Measurements from ENCODE around the gene CLCN3. TPM values are rescaled to one million over a fixed set of nuclear protein-coding genes. Genes with fewer than 3 reads are reported as not detected.

The CLCN3 gene
- total RNA-seq, 1 donor from 2014 or later = 44.8 TPM

DNA sequence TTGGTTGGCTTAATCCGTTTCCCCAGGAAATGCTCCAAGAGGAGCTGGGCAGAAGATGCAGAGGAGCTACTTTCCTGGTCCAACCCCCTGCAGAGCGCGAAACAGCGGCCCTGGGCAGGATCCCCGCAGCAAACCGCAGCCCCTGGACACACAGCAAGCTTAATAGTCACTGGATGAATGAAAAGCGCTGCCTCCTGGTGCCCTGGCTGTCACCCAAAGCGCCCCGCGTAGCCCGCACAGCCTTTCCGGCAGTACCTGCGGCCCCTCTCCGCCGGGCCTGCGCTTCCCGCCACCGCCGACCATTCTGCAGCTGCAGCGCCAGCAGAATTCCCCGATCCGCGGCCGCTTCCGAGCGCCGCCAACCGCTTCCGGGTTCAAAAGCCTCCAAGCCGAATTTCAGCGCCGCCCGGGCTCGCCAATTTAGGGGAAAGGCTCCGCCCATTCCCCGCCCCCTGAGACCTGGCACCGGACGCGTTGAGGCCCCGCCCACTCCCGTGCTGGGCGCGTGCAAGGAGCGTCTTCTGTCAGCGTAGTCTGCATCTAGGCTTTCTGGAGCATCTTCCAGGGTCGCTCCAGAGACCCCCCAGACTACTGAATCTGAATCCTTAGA is 137.3 kb downstream of the CLCN3 start, which contains the start of gene HPF1:
Gene HPF1, minus strand, starts transcription at position 370 of the 610 bp plus-strand sequence. Its CDS starts 67 bp downstream, at position 303.
- H3K4me3 ChIP-seq = peak within 1 kb of the TSS; percentile 62
- H3K27ac ChIP-seq = peak within 1 kb of the TSS; percentile 84
- H3K9me3 Mint-ChIP-seq = no peaks in the 10 kb centered on the region
- peak; percentile 99 for DNase-seq (ENCODE audit: low spot score)
- peaks cover 7% of the 10 kb centered on the region for H3K27me3 ChIP-seq
- H3K27me3 Mint-ChIP-seq (ENCODE audit: insufficient read depth, low read depth) = peaks cover 2% of the 10 kb centered on the region
- H4K20me1 ChIP-seq (ENCODE audit: low read depth) = no peaks in the 10 kb centered on the region
- peak within 1 kb of the TSS; percentile 92 for H3K4me2 ChIP-seq
- H3K9me3 ChIP-seq (ENCODE audit: low read depth) = no peaks in the 10 kb centered on the region
- H3K4me1 Mint-ChIP-seq = peaks cover 18% of the 10 kb centered on the region
- H3K79me2 ChIP-seq (ENCODE audit: low read depth) = peaks cover 36% of the 10 kb centered on the region
- H3K4me3 Mint-ChIP-seq = peak within 1 kb of the TSS; percentile 91
- H3K4me1 ChIP-seq = peaks cover 9% of the 10 kb centered on the region
- H2AFZ ChIP-seq (replicated peaks) = peak within 1 kb of the TSS; percentile 51
- H3K9ac ChIP-seq = peak within 1 kb of the TSS; percentile 61
- peak within 1 kb of the TSS; percentile 14 for H3K27ac Mint-ChIP-seq
- H3K36me3 Mint-ChIP-seq = no peaks in the 10 kb centered on the region
- no peak for TF ChIP-seq EZH2 (IDR thresholded peaks at IDR 0.05)
- peaks cover 16% of the 10 kb centered on the region for H3F3A ChIP-seq (ENCODE audit: low read depth)
- peaks cover under 1% of the 10 kb centered on the region for H3K36me3 ChIP-seq

- H3K27ac Mint-ChIP-seq = no peak overlapping the region
Observed at GRCh38 chr4:169758401-169758962, 138.1 kb downstream of the CLCN3 start.

DNA sequence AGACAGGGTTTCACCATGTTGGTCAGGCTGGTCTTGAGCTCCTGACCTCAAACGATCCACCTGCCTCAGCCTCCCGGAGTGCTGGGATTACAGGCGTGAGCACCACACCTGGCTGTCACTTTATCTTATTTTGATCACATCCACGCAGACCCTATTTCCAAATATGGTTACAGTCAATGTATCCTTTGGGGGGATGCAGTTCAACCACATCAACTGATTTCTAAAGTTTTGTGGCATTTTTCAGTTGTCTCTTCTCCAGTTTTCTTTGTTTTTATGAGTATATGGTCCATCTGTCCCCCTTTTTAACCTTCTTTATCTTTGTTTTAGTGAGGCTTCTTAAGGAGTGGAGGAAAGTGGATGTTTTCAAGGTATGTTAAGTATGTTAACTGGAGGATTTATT is 141.5 kb downstream of the CLCN3 start:
- H3K4me3 Mint-ChIP-seq = no peak overlapping the region
- H2AFZ ChIP-seq (replicated peaks) = no peak overlapping the region
- H3K79me2 ChIP-seq (ENCODE audit: low read depth) = peaks cover 4% of the 10 kb centered on the region
- H3K27me3 Mint-ChIP-seq (ENCODE audit: insufficient read depth, low read depth) = peaks cover 3% of the 10 kb centered on the region
- H3K4me1 ChIP-seq = no peaks in the 10 kb centered on the region
- H3K4me2 ChIP-seq = no peak overlapping the region
- DNase-seq (ENCODE audit: low spot score) = no peak
- no peaks in the 10 kb centered on the region for H3K36me3 ChIP-seq
- peaks cover 7% of the 10 kb centered on the region for H3K27me3 ChIP-seq
- H3K9ac ChIP-seq = no peak overlapping the region
- H3K36me3 Mint-ChIP-seq = no peaks in the 10 kb centered on the region
- TF ChIP-seq EZH2phosphoT487 (IDR thresholded peaks at IDR 0.05) (no peak), EZH2 (IDR thresholded peaks at IDR 0.05) (no peak)
- TF ChIP-seq, protein P1, sequence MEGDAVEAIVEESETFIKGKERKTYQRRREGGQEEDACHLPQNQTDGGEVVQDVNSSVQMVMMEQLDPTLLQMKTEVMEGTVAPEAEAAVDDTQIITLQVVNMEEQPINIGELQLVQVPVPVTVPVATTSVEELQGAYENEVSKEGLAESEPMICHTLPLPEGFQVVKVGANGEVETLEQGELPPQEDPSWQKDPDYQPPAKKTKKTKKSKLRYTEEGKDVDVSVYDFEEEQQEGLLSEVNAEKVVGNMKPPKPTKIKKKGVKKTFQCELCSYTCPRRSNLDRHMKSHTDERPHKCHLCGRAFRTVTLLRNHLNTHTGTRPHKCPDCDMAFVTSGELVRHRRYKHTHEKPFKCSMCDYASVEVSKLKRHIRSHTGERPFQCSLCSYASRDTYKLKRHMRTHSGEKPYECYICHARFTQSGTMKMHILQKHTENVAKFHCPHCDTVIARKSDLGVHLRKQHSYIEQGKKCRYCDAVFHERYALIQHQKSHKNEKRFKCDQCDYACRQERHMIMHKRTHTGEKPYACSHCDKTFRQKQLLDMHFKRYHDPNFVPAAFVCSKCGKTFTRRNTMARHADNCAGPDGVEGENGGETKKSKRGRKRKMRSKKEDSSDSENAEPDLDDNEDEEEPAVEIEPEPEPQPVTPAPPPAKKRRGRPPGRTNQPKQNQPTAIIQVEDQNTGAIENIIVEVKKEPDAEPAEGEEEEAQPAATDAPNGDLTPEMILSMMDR (IDR thresholded peaks at IDR 0.05) = no peak
- no peak overlapping the region for H3K27ac ChIP-seq
- H3K4me3 ChIP-seq = no peak overlapping the region
- no peaks in the 10 kb centered on the region for H4K20me1 ChIP-seq (ENCODE audit: low read depth)
- H3F3A ChIP-seq (ENCODE audit: low read depth) = peaks cover 12% of the 10 kb centered on the region
- H3K4me1 Mint-ChIP-seq = peaks cover 7% of the 10 kb centered on the region
- no peaks in the 10 kb centered on the region for H3K9me3 Mint-ChIP-seq
- no peaks in the 10 kb centered on the region for H3K9me3 ChIP-seq (ENCODE audit: low read depth)
- no peak overlapping the region for H3K27ac Mint-ChIP-seq

More at GRCh38 chr4:169758401-169758962, 138.1 kb downstream of the CLCN3 start:
- Histone ChIP-seq H3K27ac (no peak overlapping the region), H3K9me3 (ENCODE audit: low read depth) (no peaks in the 10 kb centered on the region), H3K27me3 (peaks cover 7% of the 10 kb centered on the region), H3K9ac (no peak overlapping the region), H3K4me3 (no peak overlapping the region), H3K36me3 (no peaks in the 10 kb centered on the region), H2AFZ (replicated peaks) (peak overlapping the region; percentile 0), H4K20me1 (ENCODE audit: low read depth) (no peaks in the 10 kb centered on the region), H3K4me2 (peak overlapping the region; percentile 92), H3F3A (ENCODE audit: low read depth) (peaks cover 16% of the 10 kb centered on the region), H3K79me2 (ENCODE audit: low read depth) (peaks cover 35% of the 10 kb centered on the region), H3K4me1 (peaks cover 9% of the 10 kb centered on the region)
- TF ChIP-seq, protein P1 (IDR thresholded peaks at IDR 0.05) = no peak
- TF ChIP-seq EZH2phosphoT487 (IDR thresholded peaks at IDR 0.05) (no peak), EZH2 (IDR thresholded peaks at IDR 0.05) (no peak)
- no peaks in the 10 kb centered on the region for H3K36me3 Mint-ChIP-seq
- peaks cover 2% of the 10 kb centered on the region for H3K27me3 Mint-ChIP-seq (ENCODE audit: insufficient read depth, low read depth)
- DNase-seq (ENCODE audit: low spot score) = no peak
- peaks cover 18% of the 10 kb centered on the region for H3K4me1 Mint-ChIP-seq
- H3K4me3 Mint-ChIP-seq = peak overlapping the region; percentile 91
- H3K9me3 Mint-ChIP-seq = no peaks in the 10 kb centered on the region

DNA sequence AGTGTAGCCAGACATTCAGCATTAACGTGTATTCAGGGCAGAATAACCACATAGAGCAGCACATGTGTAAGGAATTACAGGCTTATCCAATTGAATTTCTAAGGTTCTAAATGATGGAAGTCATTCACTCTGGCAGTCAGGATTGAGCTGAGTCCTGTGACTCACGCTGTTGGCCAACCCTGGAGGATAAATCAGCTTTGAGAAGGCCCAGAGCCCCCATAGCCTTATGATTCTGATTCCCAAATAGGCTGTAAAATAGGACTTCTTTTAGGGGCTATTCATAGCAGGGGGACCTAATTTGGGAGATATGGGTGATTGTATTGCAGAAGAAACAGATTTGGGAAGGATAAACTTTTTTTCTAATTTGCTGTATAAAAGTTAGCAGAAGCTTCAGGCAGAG is 145.5 kb downstream of the CLCN3 start:
- no peak overlapping the region for H3K27ac Mint-ChIP-seq
- Histone ChIP-seq H3K36me3 (no peaks in the 10 kb centered on the region), H3K9ac (no peak overlapping the region), H3K4me2 (no peak overlapping the region), H3K27ac (no peak overlapping the region), H3K79me2 (ENCODE audit: low read depth) (no peaks in the 10 kb centered on the region), H3K9me3 (ENCODE audit: low read depth) (no peaks in the 10 kb centered on the region), H3K27me3 (no peaks in the 10 kb centered on the region), H3K4me3 (no peak overlapping the region), H2AFZ (replicated peaks) (no peak overlapping the region), H3K4me1 (no peaks in the 10 kb centered on the region), H4K20me1 (ENCODE audit: low read depth) (no peaks in the 10 kb centered on the region), H3F3A (ENCODE audit: low read depth) (no peaks in the 10 kb centered on the region)
- peaks cover 3% of the 10 kb centered on the region for H3K27me3 Mint-ChIP-seq (ENCODE audit: insufficient read depth, low read depth)
- H3K9me3 Mint-ChIP-seq = no peaks in the 10 kb centered on the region
- H3K36me3 Mint-ChIP-seq = no peaks in the 10 kb centered on the region
- TF ChIP-seq, protein P1 (IDR thresholded peaks at IDR 0.05) = no peak
- TF ChIP-seq EZH2 (IDR thresholded peaks at IDR 0.05) = no peak
- TF ChIP-seq EZH2phosphoT487 (IDR thresholded peaks at IDR 0.05) = no peak
- H3K4me1 Mint-ChIP-seq = no peaks in the 10 kb centered on the region
- no peak overlapping the region for H3K4me3 Mint-ChIP-seq
- no peak for DNase-seq (ENCODE audit: low spot score)
